ENCODE data around the gene ZNF789.

- TF ChIP-seq CTCF (IDR thresholded peaks at IDR 0.05) (no peak), EZH2 (IDR thresholded peaks at IDR 0.05) (no peak)
Measured at GRCh38 chr7:99473315-99473596, 566 bp downstream of the ZNF789 start.

Measured in neural progenitor cell (in vitro differentiated cells).